ENCODE results near the gene PRR15L. TPM values are rescaled to one million over a fixed set of nuclear protein-coding genes. Genes with fewer than 3 reads are reported as not detected.

The PRR15L gene
- total and polyA plus RNA-seq, 2 of the 8 experiments (the other 6 are each of a cell fraction or from before 2014, with no cell fraction given) = 0.26 to 1.1 TPM

- TF ChIP-seq CHD7 (IDR thresholded peaks at IDR 0.05; ENCODE audit: insufficient replicate concordance, low read length) (no peak), SP1 (IDR thresholded peaks at IDR 0.05; ENCODE audit: low read depth, low read length) (no peak), FOSL1 (IDR thresholded peaks at IDR 0.05; ENCODE audit: insufficient read depth, low read depth, low read length) (no peak), HDAC6 (IDR thresholded peaks at IDR 0.05; ENCODE audit: low read depth, low read length) (no peak), CTBP2 (IDR thresholded peaks at IDR 0.05; ENCODE audit: borderline replicate concordance, insufficient read depth, insufficient read length, low read length) (no peak), TAF7 (optimal IDR thresholded peaks at IDR 0.05; ENCODE audit: borderline replicate concordance, low read depth, low read length) (no peak), RAD21 (IDR thresholded peaks at IDR 0.05 in 1 of 2, conservative IDR thresholded peaks at IDR 0.05 in 1 of 2; ENCODE audit: low read depth in 2 of 2, low read length in 2 of 2) (no peak), CBX8 (IDR thresholded peaks at IDR 0.05; ENCODE audit: borderline replicate concordance, low read depth, low read length) (no peak)
Observed at GRCh38 chr17:47956791-47957590, 692 bp downstream of the PRR15L start (continued).

Data from H1 (cell line).